ENCODE measurements around the gene DPP10. TPM values are rescaled to one million over a fixed set of nuclear protein-coding genes. Genes with fewer than 3 reads are reported as not detected.

Gene DPP10
- total RNA-seq, 3 donors from 2014 or later (not counting 1 experiment from before 2014, with no cell fraction given), result not detected

- H3K4me1 ChIP-seq (ENCODE audit: control insufficient read depth, insufficient read depth, low read length), result no peaks in the 10 kb centered on the region
- no peaks in the 10 kb centered on the region for H3K27me3 ChIP-seq (ENCODE audit: control insufficient read depth, insufficient read depth, low read length)
- intact Hi-C loops (cut with micrococcal nuclease), result no loop called here
- H3K36me3 Mint-ChIP-seq, result no peaks in the 10 kb centered on the region
- no peaks in the 10 kb centered on the region for H3K36me3 ChIP-seq (ENCODE audit: control insufficient read depth, insufficient read depth, low read length)
- no peak for ATAC-seq
- H3K9me3 ChIP-seq (ENCODE audit: control insufficient read depth, insufficient read depth, low read length), result no peaks in the 10 kb centered on the region
- no peak overlapping the region for H3K27ac Mint-ChIP-seq
- no peak for DNase-seq
- no peaks in the 10 kb centered on the region for H3K27me3 Mint-ChIP-seq (ENCODE audit: low read depth in 2 of 2)
- no peaks in the 10 kb centered on the region for H3K4me1 Mint-ChIP-seq
- H3K4me3 ChIP-seq (ENCODE audit: low read length), result no peak overlapping the region
- H3K4me3 Mint-ChIP-seq, result no peak overlapping the region
- TF ChIP-seq, protein P1, sequence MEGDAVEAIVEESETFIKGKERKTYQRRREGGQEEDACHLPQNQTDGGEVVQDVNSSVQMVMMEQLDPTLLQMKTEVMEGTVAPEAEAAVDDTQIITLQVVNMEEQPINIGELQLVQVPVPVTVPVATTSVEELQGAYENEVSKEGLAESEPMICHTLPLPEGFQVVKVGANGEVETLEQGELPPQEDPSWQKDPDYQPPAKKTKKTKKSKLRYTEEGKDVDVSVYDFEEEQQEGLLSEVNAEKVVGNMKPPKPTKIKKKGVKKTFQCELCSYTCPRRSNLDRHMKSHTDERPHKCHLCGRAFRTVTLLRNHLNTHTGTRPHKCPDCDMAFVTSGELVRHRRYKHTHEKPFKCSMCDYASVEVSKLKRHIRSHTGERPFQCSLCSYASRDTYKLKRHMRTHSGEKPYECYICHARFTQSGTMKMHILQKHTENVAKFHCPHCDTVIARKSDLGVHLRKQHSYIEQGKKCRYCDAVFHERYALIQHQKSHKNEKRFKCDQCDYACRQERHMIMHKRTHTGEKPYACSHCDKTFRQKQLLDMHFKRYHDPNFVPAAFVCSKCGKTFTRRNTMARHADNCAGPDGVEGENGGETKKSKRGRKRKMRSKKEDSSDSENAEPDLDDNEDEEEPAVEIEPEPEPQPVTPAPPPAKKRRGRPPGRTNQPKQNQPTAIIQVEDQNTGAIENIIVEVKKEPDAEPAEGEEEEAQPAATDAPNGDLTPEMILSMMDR (IDR thresholded peaks at IDR 0.05), result no peak
- WGBS (ENCODE audit: insufficient coverage), result 90% methylated on average over 3 of the region's 4 CpGs
- H3K9me3 Mint-ChIP-seq, result peaks cover 3 to 7% of the 10 kb centered on the region in 2 donors
- no peak overlapping the region for H3K27ac ChIP-seq (ENCODE audit: low read length)
Measured at GRCh38 chr2:114709936-114710850, 267.8 kb downstream of the DPP10 start.

- H3K9me3 ChIP-seq (ENCODE audit: control insufficient read depth, insufficient read depth, low read length), result no peaks in the 10 kb centered on the region
- DNase-seq (no peak), ATAC-seq (no peak)
- no peaks in the 10 kb centered on the region for H3K36me3 Mint-ChIP-seq
- no peaks in the 10 kb centered on the region for H3K4me1 Mint-ChIP-seq
- H3K27ac ChIP-seq (ENCODE audit: low read length), result no peak overlapping the region
- H3K27me3 ChIP-seq (ENCODE audit: control insufficient read depth, insufficient read depth, low read length), result no peaks in the 10 kb centered on the region
- WGBS (ENCODE audit: insufficient coverage), result 32% methylated on average over 1 of the region's 1 CpG
- H3K27me3 Mint-ChIP-seq (ENCODE audit: low read depth in 2 of 2), result no peaks in the 10 kb centered on the region
- H3K9me3 Mint-ChIP-seq, result peaks cover under 1 to 4% of the 10 kb centered on the region in 2 donors
- TF ChIP-seq, protein P1 (IDR thresholded peaks at IDR 0.05), result no peak
- no peak overlapping the region for H3K4me3 Mint-ChIP-seq
- H3K4me1 ChIP-seq (ENCODE audit: control insufficient read depth, insufficient read depth, low read length), result no peaks in the 10 kb centered on the region
- no peak overlapping the region for H3K27ac Mint-ChIP-seq
- no peaks in the 10 kb centered on the region for H3K36me3 ChIP-seq (ENCODE audit: control insufficient read depth, insufficient read depth, low read length)
- H3K4me3 ChIP-seq (ENCODE audit: low read length), result no peak overlapping the region
- intact Hi-C loops (cut with micrococcal nuclease), result no loop called here
Measured at GRCh38 chr2:114714313-114714712, 271.9 kb downstream of the DPP10 start.

DNA sequence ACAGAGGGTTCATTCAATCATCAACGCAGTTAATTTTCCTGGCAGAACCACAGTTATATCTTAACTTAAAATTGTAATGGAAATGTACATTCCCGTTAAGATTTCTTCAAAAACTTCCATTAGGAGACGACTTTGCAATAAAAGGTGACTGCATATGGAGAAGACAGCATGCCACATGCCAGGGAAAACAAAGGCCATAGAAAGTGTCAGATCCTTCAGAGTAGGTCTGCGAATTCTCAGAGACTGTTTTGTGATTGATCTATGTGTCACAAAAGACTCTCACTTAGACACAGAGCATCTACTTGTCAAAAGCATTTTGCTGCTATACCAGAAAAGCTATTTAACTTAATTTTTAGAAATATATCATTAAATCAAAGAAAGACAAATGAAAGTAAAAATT is 274.6 kb downstream of the DPP10 start:
- DNase-seq, result no peak

More for the DNA sequence above, 274.6 kb downstream of the DPP10 start:
- H3K36me3 Mint-ChIP-seq, result no peaks in the 10 kb centered on the region
- H3K4me1 ChIP-seq (ENCODE audit: control insufficient read depth, insufficient read depth, low read length), result no peaks in the 10 kb centered on the region
- no peaks in the 10 kb centered on the region for H3K27me3 ChIP-seq (ENCODE audit: control insufficient read depth, insufficient read depth, low read length)
- H3K4me3 ChIP-seq (ENCODE audit: low read length), result no peak overlapping the region
- peaks cover 0 to 6% of the 10 kb centered on the region in 2 donors for H3K9me3 Mint-ChIP-seq
- H3K4me3 Mint-ChIP-seq, result no peak overlapping the region
- intact Hi-C loops (cut with micrococcal nuclease), result no loop called here
- H3K4me1 Mint-ChIP-seq, result no peaks in the 10 kb centered on the region
- H3K9me3 ChIP-seq (ENCODE audit: control insufficient read depth, insufficient read depth, low read length), result no peaks in the 10 kb centered on the region
- 70% methylated on average over 3 of the region's 4 CpGs for WGBS (ENCODE audit: insufficient coverage)
- no peak for ATAC-seq
- no peaks in the 10 kb centered on the region for H3K27me3 Mint-ChIP-seq (ENCODE audit: low read depth in 2 of 2)
- TF ChIP-seq, protein P1 (IDR thresholded peaks at IDR 0.05), result no peak
- H3K27ac Mint-ChIP-seq, result no peak overlapping the region
- H3K27ac ChIP-seq (ENCODE audit: low read length), result no peak overlapping the region
- H3K36me3 ChIP-seq (ENCODE audit: control insufficient read depth, insufficient read depth, low read length), result no peaks in the 10 kb centered on the region
